Smooth muscle cell of the brain vasculature (primary cell): ENCODE measurements around the gene CERS2.

Source experiments
- DNase-seq: peaks from one replicate; pipeline ENCODE4 v3.0.0-alpha.2; 2012; ENCODE audit warnings: low read depth, low spot score

CERS2 gene

GRCh38 chr1:150997949-150998348 is 23.3 kb upstream of the CERS2 start:
- DNase-seq: no peak

- no peak for DNase-seq
These were observed 22.7 kb upstream of the CERS2 start for GRCh38 chr1:150997126-150997872.

- no peak for DNase-seq
These were observed 21.3 kb upstream of the CERS2 start for GRCh38 chr1:150995896-150996295.

GRCh38 chr1:150995460-150995859 is 20.8 kb upstream of the CERS2 start:
- DNase-seq: no peak

GRCh38 chr1:150994248-150994647 is 19.6 kb upstream of the CERS2 start:
- DNase-seq: no peak

GRCh38 chr1:150992626-150993025 is 18.0 kb upstream of the CERS2 start:
- no peak for DNase-seq

- no peak for DNase-seq
These were observed 13.3 kb upstream of the CERS2 start for GRCh38 chr1:150987924-150988323.

GRCh38 chr1:150985179-150985825 is 10.7 kb upstream of the CERS2 start:
- no peak for DNase-seq

- DNase-seq: no peak
These were observed 7.4 kb upstream of the CERS2 start, which contains the start of gene ANXA9 for GRCh38 chr1:150981805-150982712. TSS of gene ANXA9 (plus strand) at chr1:150982292. CDS start at chr1:150983106, 814 bp downstream.

GRCh38 chr1:150981177-150981804 is 6.7 kb upstream of the CERS2 start:
- DNase-seq: no peak

- peak; percentile 79 for DNase-seq
These were observed 4.7 kb upstream of the CERS2 start for GRCh38 chr1:150979092-150980056.

GRCh38 chr1:150976879-150977694 is 2.5 kb upstream of the CERS2 start:
- DNase-seq: no peak

GRCh38 chr1:150976401-150976821 is 1.8 kb upstream of the CERS2 start:
- DNase-seq: no peak

GRCh38 chr1:150973836-150974579 is 627 bp downstream of the CERS2 start:
- no peak for DNase-seq

- no peak for DNase-seq
These were observed 1.3 kb downstream of the CERS2 start for GRCh38 chr1:150973258-150973835.

GRCh38 chr1:150972417-150972940 is 2.2 kb downstream of the CERS2 start:
- no peak for DNase-seq

GRCh38 chr1:150971583-150972416 is 2.8 kb downstream of the CERS2 start:
- no peak for DNase-seq
